PC-3 (cell line): Measurements from ENCODE around the gene FBXO27. TPM values are rescaled to one million over a fixed set of nuclear protein-coding genes. Genes with fewer than 3 reads are reported as not detected.
A peak's percentile ranks its signal among the peaks of the same experiment; 100 is the strongest.

Source experiments
- ATAC-seq: fragments of 200-7000 bp; cut with Tn5 transposase; 2 replicates; pipeline ENCODE4 v1.9.1; 2020; ENCODE audit warnings: mild to moderate bottlenecking, moderate library complexity
- BruUV-seq: library from RNA; stranded (reverse); fragments of 400-500 nt; replicated peaks from 2 replicates; lab custom pipeline; 2021; lab: Mats Ljungman, UMichigan
- CTCF ChIA-PET: fragments of 300-600 bp; sonication (Branson Sonifier 250); formaldehyde crosslinking; loops from one replicate; lab custom pipeline; 2022; ENCODE audit warnings: antibody characterized with exemption; lab: Charles Lee
- POLR2A ChIA-PET: fragments of 300-600 bp; sonication (Branson Sonifier 250); formaldehyde crosslinking; loops from one replicate; lab custom pipeline; 2022; ENCODE audit warnings: antibody characterized with exemption; ENCODE audit not compliant: unreplicated experiment; lab: Charles Lee
- DNase-seq: peaks from one replicate; pipeline ENCODE4 v3.0.0-alpha.2; 2015
- H2AFZ ChIP-seq: fragments of 300-600 bp; sonication (generic); 2 replicates; pipeline ENCODE4 v1.6.0; 2016; ENCODE audit warnings: antibody characterized with exemption, low read length
- H3F3A ChIP-seq: fragments of 300-600 bp; sonication (generic); one replicate; pipeline ENCODE4 v1.6.0; 2017; ENCODE audit warnings: antibody characterized with exemption, low read length, control low read depth, mild to moderate bottlenecking; ENCODE audit not compliant: unreplicated experiment
- H3K27ac ChIP-seq: fragments of 300-600 bp; sonication (generic); 2 replicates; pipeline ENCODE4 v1.5.1; 2016; ENCODE audit warnings: mild to moderate bottlenecking, low read length
- H3K27me3 ChIP-seq: fragments of 300-600 bp; sonication (generic); 2 replicates; pipeline ENCODE4 v1.6.1; 2016; ENCODE audit warnings: low read length, mixed read lengths
- H3K36me3 ChIP-seq: fragments of 300-600 bp; sonication (generic); 2 replicates; pipeline ENCODE4 v1.6.1; 2016; ENCODE audit warnings: low read depth, mixed run types, low read length, mixed read lengths
- H3K4me1 ChIP-seq: fragments of 300-600 bp; sonication (generic); 2 replicates; pipeline ENCODE4 v1.5.1; 2016; ENCODE audit warnings: low read length; ENCODE audit not compliant: insufficient read depth
- H3K4me2 ChIP-seq: fragments of 300-600 bp; sonication (generic); 2 replicates; pipeline ENCODE4 v1.6.0; 2016; ENCODE audit warnings: low read length
- H3K4me3 ChIP-seq: fragments of 300-600 bp; sonication (generic); 2 replicates; pipeline ENCODE4 v1.5.1; 2016; ENCODE audit warnings: mild to moderate bottlenecking, low read length, mixed read lengths
- H3K79me2 ChIP-seq: fragments of 300-600 bp; sonication (generic); 2 replicates; pipeline ENCODE4 v1.6.1; 2017; ENCODE audit warnings: low read length, mixed read lengths
- H3K9ac ChIP-seq: fragments of 300-600 bp; sonication (generic); 2 replicates; pipeline ENCODE4 v1.6.0; 2016; ENCODE audit warnings: mild to moderate bottlenecking, low read length
- H3K9me2 ChIP-seq: fragments of 300-600 bp; sonication (generic); replicated peaks from 2 replicates; pipeline ENCODE4 v1.6.1; 2016; ENCODE audit warnings: mixed run types, low read length, mixed read lengths
- H3K9me3 ChIP-seq: fragments of 300-600 bp; sonication (generic); 2 replicates; pipeline ENCODE4 v1.6.1; 2016; ENCODE audit warnings: low read length, mixed read lengths
- H4K20me1 ChIP-seq: fragments of 300-600 bp; sonication (generic); 2 replicates; pipeline ENCODE4 v1.6.1; 2016; ENCODE audit warnings: low read length, mixed read lengths
- CTCF ChIP-seq: fragments of 300-600 bp; sonication (generic); conservative IDR thresholded peaks from 2 replicates; pipeline ENCODE4 v1.5.1; 2017; ENCODE audit warnings: antibody characterized with exemption, low read depth, mild to moderate bottlenecking, low read length
- EZH2 ChIP-seq: fragments of 300-600 bp; sonication (generic); IDR thresholded peaks from one replicate; pipeline ENCODE4 v1.6.1; 2017; ENCODE audit warnings: antibody characterized with exemption, mild to moderate bottlenecking, low read length; ENCODE audit not compliant: unreplicated experiment
- EZH2phosphoT487 ChIP-seq: fragments of 300-600 bp; sonication (generic); IDR thresholded peaks from 2 replicates; pipeline ENCODE4 v1.6.1; 2018; ENCODE audit warnings: mild to moderate bottlenecking, antibody characterized with exemption, low read length, borderline replicate concordance
- intact Hi-C: fragments of 100-400 bp; cut with micrococcal nuclease; formaldehyde crosslinking; loops from 2 replicates; pipeline ENCODE4 v1.9.0; 2023
- total RNA-seq: library from RNA; depleted of rRNA; stranded (reverse); fragments of >200 nt; gene quantifications from 2 replicates; pipeline ENCODE4 v1.2.3, GENCODE V29; 2014

FBXO27 gene
- total RNA-seq, 1 experiment from 2014 or later = 7.1 TPM

GRCh38 chr19:39036581-39036980, 4.2 kb upstream of the FBXO27 start:
- Histone ChIP-seq H3K4me1 (peaks cover 8% of the 10 kb centered on the region), H3K36me3 (no peaks in the 10 kb centered on the region), H3K4me3 (no peak overlapping the region), H3K79me2 (no peaks in the 10 kb centered on the region), H4K20me1 (no peaks in the 10 kb centered on the region), H3K9me3 (no peaks in the 10 kb centered on the region), H3K9ac (no peak overlapping the region), H3K9me2 (no peaks in the 10 kb centered on the region), H2AFZ (no peak overlapping the region), H3K4me2 (no peak overlapping the region), H3K27me3 (no peaks in the 10 kb centered on the region), H3K27ac (no peak overlapping the region), H3F3A (no peaks in the 10 kb centered on the region)
- DNase-seq = no peak
- ChIA-PET POLR2A (no interaction called here), CTCF (no interaction called here)
- TF ChIP-seq EZH2 = no peak
- no peak for TF ChIP-seq EZH2phosphoT487
- TF ChIP-seq CTCF = no peak
- ATAC-seq = no peak
- intact Hi-C loops = no loop called here
- no TSS peak for BruUV-seq

- Histone ChIP-seq H3K79me2 (no peaks in the 10 kb centered on the region), H4K20me1 (no peaks in the 10 kb centered on the region), H3K4me2 (peak overlapping the region; percentile 88), H3F3A (no peaks in the 10 kb centered on the region), H3K9me3 (no peaks in the 10 kb centered on the region), H3K9me2 (no peaks in the 10 kb centered on the region), H3K27ac (0 out of 2 replicates have a peak overlapping the region, but pooled peaks have one; percentile 18), H3K36me3 (no peaks in the 10 kb centered on the region; the same call in 1 of the 2 replicates), H3K4me3 (peak overlapping the region; percentile 76), H3K9ac (peak overlapping the region; percentile 57), H3K4me1 (peaks cover 12% of the 10 kb centered on the region), H2AFZ (peak overlapping the region; percentile 81), H3K27me3 (no peaks in the 10 kb centered on the region)
- DNase-seq = peak; percentile 84
- BruUV-seq = no TSS peak
- TF ChIP-seq EZH2 (no peak), EZH2phosphoT487 (no peak), CTCF (no peak)
- intact Hi-C loops = no loop called here
- CTCF ChIA-PET = interaction anchor here (0.6 kb wide), 1 partner anchor 101 kb away, joined by 6 read pairs; the partner anchor contains the start of genes MRPS12 and SARS2
- POLR2A ChIA-PET = no interaction called here
- ATAC-seq = peak; percentile 84
Measured at GRCh38 chr19:39031368-39032062, 834 bp downstream of the FBXO27 start.
